Lung (tissue), 12 donors: ENCODE data around the gene WAPL. TPM values are rescaled to one million over a fixed set of nuclear protein-coding genes. Genes with fewer than 3 reads are reported as not detected.

ENCODE experiments used
- ATAC-seq: fragments of 200-7000 bp; cut with Tn5 transposase; one replicate; pipeline ENCODE4 v1.9.1; 2020; ENCODE audit warnings: moderate number of reproducible peaks; ENCODE audit not compliant: insufficient read depth, low FRiP score
- DNase-seq, 3 donors: peaks; one replicate each; pipeline ENCODE4 v3.0.0-alpha.2; 2013 to 2017
- H3K27ac ChIP-seq, 2 donors: one replicate each; pipeline ENCODE4 v1.5.1; 2013; ENCODE audit warnings: mild to moderate bottlenecking in 2 of 2, moderate library complexity in 2 of 2, control low read depth in 1 of 2, inconsistent platforms in 1 of 2, low read depth in 1 of 2, low read length in 1 of 2
- H3K27me3 ChIP-seq, 3 donors: one replicate each; pipeline ENCODE4 v1.5.1; 2013; ENCODE audit warnings: low read length in 2 of 3; ENCODE audit not compliant: control insufficient read depth in 3 of 3, insufficient read depth in 3 of 3
- H3K36me3 ChIP-seq, 4 donors: one replicate each; pipeline ENCODE4 v1.5.1; 2013; ENCODE audit warnings: low read length in 4 of 4, mild to moderate bottlenecking in 1 of 4, moderate library complexity in 1 of 4; ENCODE audit not compliant: control insufficient read depth in 4 of 4, insufficient read depth in 4 of 4
- H3K4me1 ChIP-seq, 5 donors: one replicate each; pipeline ENCODE4 v1.5.1; 2013; ENCODE audit warnings: low read length in 5 of 5, mild to moderate bottlenecking in 2 of 5, moderate library complexity in 1 of 5; ENCODE audit not compliant: control insufficient read depth in 5 of 5, insufficient read depth in 5 of 5
- H3K4me3 ChIP-seq: one replicate; pipeline ENCODE4 v1.5.1; 2013; ENCODE audit warnings: mild to moderate bottlenecking, control low read depth, moderate library complexity
- H3K9ac ChIP-seq, 2 donors: one replicate each; pipeline ENCODE4 v1.5.1; 2013; ENCODE audit warnings: low read length in 2 of 2, control low read depth in 1 of 2; ENCODE audit not compliant: insufficient read depth in 1 of 2
- H3K9me3 ChIP-seq, 4 donors: one replicate each; pipeline ENCODE4 v1.5.1; 2013; ENCODE audit warnings: low read length in 3 of 4, mild to moderate bottlenecking in 1 of 4, moderate library complexity in 1 of 4; ENCODE audit not compliant: control insufficient read depth in 4 of 4, insufficient read depth in 3 of 4
- WGBS, 2 donors: extraction: QIAGEN DNeasy Blood & Tissue Kit; methylation state at CpG; one replicate each; pipeline ENCODE4 v1.1.7; 2013; 5-methylcytosine and 5-hydroxymethylcytosine counted together
- polyA plus RNA-seq, 2 donors: library from polyadenylated mRNA; stranded (reverse); fragments of 200-250 nt; gene quantifications; one replicate each; pipeline ENCODE4 v1.2.1, GENCODE V29; 2013
- total RNA-seq, 2 donors: library from RNA; depleted of rRNA in 1 of 2; stranded (reverse); fragments of >200 nt in 1 of 2; gene quantifications; one replicate each; pipeline ENCODE4 v1.2.1, GENCODE V29; 2014 to 2021
- TF ChIP-seq, protein P1 (sequence below): IDR thresholded peaks from 2 replicates; pipeline ENCODE4 v1.5.1; 2012; ENCODE audit warnings: mild to moderate bottlenecking; ENCODE audit errors: control extremely low read depth, extremely low read depth
- donor health status: control.
- donor health status: control.
- donor health status: Bipolar disorder and iron deficiency.
- donor health status: healthy.
- donor health status: DM: yes; HTN: yes; CAD: no.

The WAPL gene
- total and polyA plus RNA-seq, 4 donors: 15.0 to 67.8 (median 24.0) TPM

DNA sequence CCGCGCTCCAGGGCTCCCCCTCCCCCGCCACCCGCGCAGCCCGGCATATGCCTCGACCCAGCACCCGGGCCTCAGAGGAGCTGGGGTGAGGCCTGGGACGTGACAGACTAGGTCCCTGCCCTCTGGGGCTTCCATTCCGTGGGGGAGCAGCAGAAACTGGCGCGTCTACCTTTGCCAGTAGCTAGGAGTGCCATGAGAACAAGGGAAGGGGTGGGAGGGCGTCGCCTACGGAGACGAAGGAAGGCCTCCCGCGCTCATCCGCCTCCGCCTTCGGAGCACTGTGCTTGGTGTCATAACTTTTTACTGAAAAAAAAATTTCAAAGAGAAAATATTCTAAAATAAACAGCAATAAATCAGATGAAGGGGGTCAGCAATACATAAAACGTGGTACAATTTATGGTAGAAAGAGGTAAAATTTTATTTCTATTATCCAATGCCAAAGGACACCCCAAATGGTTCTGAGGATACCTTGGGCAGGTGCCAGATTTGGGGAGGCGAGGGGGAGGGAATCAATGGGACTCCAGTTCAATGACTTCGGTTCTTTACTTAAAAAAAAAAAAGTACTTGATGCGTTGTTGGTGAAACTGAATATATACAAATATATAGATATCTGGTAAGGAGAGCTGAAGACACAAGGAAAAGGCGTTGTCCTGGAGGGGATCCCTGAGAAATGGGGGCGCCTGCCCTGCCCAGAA lies 119.9 kb downstream of the WAPL start:
- TF ChIP-seq, protein P1, sequence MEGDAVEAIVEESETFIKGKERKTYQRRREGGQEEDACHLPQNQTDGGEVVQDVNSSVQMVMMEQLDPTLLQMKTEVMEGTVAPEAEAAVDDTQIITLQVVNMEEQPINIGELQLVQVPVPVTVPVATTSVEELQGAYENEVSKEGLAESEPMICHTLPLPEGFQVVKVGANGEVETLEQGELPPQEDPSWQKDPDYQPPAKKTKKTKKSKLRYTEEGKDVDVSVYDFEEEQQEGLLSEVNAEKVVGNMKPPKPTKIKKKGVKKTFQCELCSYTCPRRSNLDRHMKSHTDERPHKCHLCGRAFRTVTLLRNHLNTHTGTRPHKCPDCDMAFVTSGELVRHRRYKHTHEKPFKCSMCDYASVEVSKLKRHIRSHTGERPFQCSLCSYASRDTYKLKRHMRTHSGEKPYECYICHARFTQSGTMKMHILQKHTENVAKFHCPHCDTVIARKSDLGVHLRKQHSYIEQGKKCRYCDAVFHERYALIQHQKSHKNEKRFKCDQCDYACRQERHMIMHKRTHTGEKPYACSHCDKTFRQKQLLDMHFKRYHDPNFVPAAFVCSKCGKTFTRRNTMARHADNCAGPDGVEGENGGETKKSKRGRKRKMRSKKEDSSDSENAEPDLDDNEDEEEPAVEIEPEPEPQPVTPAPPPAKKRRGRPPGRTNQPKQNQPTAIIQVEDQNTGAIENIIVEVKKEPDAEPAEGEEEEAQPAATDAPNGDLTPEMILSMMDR: no peak
- no peak overlapping the region for H3K4me3 ChIP-seq
- DNase-seq: no peak
- H3K27ac ChIP-seq: no peak overlapping the region
- H3K4me1 ChIP-seq: peaks cover 0 to 13% (median 3%) of the 10 kb centered on the region in 5 donors
- H3K36me3 ChIP-seq: no peaks in the 10 kb centered on the region
- H3K9me3 ChIP-seq: peaks cover 0 to 6% (median 0%) of the 10 kb centered on the region in 4 donors
- H3K9ac ChIP-seq: no peak overlapping the region
- no peak for ATAC-seq
- 11 to 13% methylated on average over 23 to 27 of the region's 27 CpGs for WGBS, 2 donors
- peaks cover 0 to 46% (median 36%) of the 10 kb centered on the region in 3 donors for H3K27me3 ChIP-seq

- H3K36me3 ChIP-seq: no peaks in the 10 kb centered on the region
- TF ChIP-seq, protein P1: no peak
- DNase-seq: peak in 2 of 3 donors; percentile 12 to 36
- 1 to 2% methylated on average over 51 to 76 of the region's 76 CpGs for WGBS, 2 donors
- H3K27ac ChIP-seq: peak overlapping the region in 1 of 2 donors; percentile 81
- peaks cover 0 to 6% (median 0%) of the 10 kb centered on the region in 4 donors for H3K9me3 ChIP-seq
- peak overlapping the region; percentile 36 for H3K4me3 ChIP-seq
- ATAC-seq: peak; percentile 23
- no peak overlapping the region for H3K9ac ChIP-seq
- peaks cover 0 to 13% (median 3%) of the 10 kb centered on the region in 5 donors for H3K4me1 ChIP-seq
- H3K27me3 ChIP-seq: peaks cover 0 to 54% (median 41%) of the 10 kb centered on the region in 3 donors
Measured at GRCh38 chr10:86400705-86401587, 120.6 kb downstream of the WAPL start.

DNA sequence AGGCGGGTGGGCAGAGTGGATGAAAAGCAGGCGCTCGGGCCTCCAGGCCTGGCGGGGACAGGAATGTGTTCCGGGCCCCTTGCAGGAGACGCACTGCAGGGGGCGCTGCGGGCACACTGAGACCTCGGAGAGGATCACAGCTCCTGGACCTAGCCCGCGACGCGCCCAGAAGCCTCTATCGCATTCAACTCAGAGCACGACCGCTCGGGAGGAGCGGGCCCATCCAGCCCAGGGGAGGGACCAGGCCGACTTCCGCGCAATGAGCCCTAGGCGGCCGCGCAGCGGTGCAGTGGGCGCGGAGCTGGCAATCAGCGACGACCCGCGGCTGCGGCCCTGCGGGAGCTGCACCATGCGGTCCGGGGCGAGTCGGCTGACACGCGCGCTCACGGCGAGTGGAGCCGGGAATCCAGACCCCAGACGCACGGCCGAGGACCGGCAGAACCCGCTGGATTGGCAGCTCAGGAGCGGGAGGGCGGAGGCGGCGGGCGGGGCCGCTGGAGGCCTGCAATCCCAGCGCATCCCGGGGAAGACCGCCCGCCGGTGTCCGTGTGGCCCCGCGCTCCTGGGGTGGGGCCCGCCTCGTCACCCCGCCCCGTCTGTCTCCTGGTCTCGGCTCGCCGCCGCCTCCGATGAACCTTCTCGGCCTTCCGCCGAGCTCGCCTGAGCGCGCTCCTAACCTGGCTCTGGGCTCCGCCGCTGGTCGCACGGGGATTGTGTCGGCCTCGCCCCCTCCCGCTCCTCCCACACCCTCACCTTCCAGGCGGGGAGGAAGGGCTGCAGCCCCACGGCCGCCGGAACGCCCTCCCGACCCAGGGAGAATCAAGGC lies 121.5 kb downstream of the WAPL start:
- peaks cover 0 to 13% (median 3%) of the 10 kb centered on the region in 5 donors for H3K4me1 ChIP-seq
- peak; percentile 93 for ATAC-seq
- TF ChIP-seq, protein P1: peak; percentile 90
- peak overlapping the region in 1 of 2 donors; percentile 81 for H3K27ac ChIP-seq
- WGBS, 2 donors: 0 to 1% methylated on average over 84 to 90 of the region's 90 CpGs
- peak overlapping the region in 1 of 2 donors; percentile 38 for H3K9ac ChIP-seq
- DNase-seq: peak; percentile 94
- peaks cover 0 to 54% (median 45%) of the 10 kb centered on the region in 3 donors for H3K27me3 ChIP-seq
- H3K4me3 ChIP-seq: peak overlapping the region; percentile 36
- no peaks in the 10 kb centered on the region for H3K36me3 ChIP-seq
- H3K9me3 ChIP-seq: peaks cover 0 to 6% (median 0%) of the 10 kb centered on the region in 4 donors
